Measurements from ENCODE around the gene RSPH4A. TPM values are rescaled to one million over a fixed set of nuclear protein-coding genes. Genes with fewer than 3 reads are reported as not detected.

RSPH4A gene
- total and polyA plus RNA-seq, 2 of the 8 experiments (the other 6 are each of a cell fraction or from before 2014, with no cell fraction given): 0.38 to 0.52 TPM

DNA sequence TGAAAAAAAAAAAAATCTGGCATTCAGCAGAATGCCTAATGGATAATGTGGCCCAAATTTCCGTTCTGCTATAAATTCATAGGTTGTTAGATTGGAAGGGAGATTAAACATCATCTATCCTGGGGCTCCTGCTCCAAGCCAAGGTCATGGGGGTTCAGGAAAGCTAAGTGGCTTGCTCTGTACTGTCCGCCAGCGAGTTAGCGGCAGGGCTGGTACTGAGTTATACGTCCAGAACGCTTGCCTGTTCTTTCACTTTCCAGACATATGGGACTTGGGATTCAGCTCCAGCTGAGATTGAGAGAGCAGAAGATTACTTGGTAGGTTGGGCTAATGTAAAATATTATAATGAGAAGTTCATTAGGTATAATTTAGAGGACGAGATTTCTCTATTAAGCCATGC is 44.1 kb upstream of the RSPH4A start:
- H4K20me1 ChIP-seq (replicated peaks in 1 of 2; ENCODE audit: control insufficient read depth in 1 of 2, insufficient read depth in 2 of 2, low read length in 2 of 2): peaks cover 0 to 4% of the 10 kb centered on the region in 2 experiments
- peak overlapping the region; percentile 73 to 97 (median 83) for H3K4me3 ChIP-seq (ENCODE audit: extremely low read depth in 1 of 4, insufficient read depth in 2 of 4, low read depth in 3 of 4, low read length in 4 of 4)
- no peak overlapping the region for H4K8ac ChIP-seq (ENCODE audit: extremely low read depth, insufficient read depth, low read length)
- H2AFZ ChIP-seq (ENCODE audit: low read length): no peak overlapping the region
- no peak overlapping the region for H2BK12ac ChIP-seq (ENCODE audit: low read depth, low read length)
- FAIRE-seq (no peak), DNase-seq (ENCODE audit: low read depth in 1 of 2, low spot score in 2 of 2) (no peak)
- H3K18ac ChIP-seq (ENCODE audit: extremely low read depth, low read length): no peak overlapping the region
- H3K9ac ChIP-seq (replicated peaks in 1 of 4; ENCODE audit: extremely low read depth in 1 of 4, low read depth in 3 of 4, low read length in 3 of 4): peak overlapping the region in 3 of 4 experiments; percentile 75 to 85 (median 84); a peak in 6 of 7 replicates
- ChIA-PET POLR2A (ENCODE audit: partially characterized antibody) (interaction anchor here (1.0 to 1.7 kb wide), 6 partner anchors 11 to 322 kb away, joined by 3 to 11 read pairs (median 3); partner anchors contain the start of genes DSE, RSPH4A and TSPYL1), CTCF (ENCODE audit: partially characterized antibody) (interaction anchor here (0.6 to 5.9 kb wide), 12 partner anchors 11 to 303 kb away, joined by 3 to 59 read pairs (median 4); partner anchors contain the start of gene RSPH4A)
- no peak for TF ChIP-seq NRF1 (IDR thresholded peaks at IDR 0.05; ENCODE audit: low read depth, low read length)
- peak; percentile 6 for TF ChIP-seq SAP30 (IDR thresholded peaks at IDR 0.05; ENCODE audit: insufficient read depth, insufficient replicate concordance, low read length)
- H3K23ac ChIP-seq (ENCODE audit: insufficient read length): no peak overlapping the region
- H3K36me3 ChIP-seq (ENCODE audit: control insufficient read depth in 2 of 4, insufficient read depth in 4 of 4, low read length in 3 of 4): peaks cover 0 to 2% (median 0%) of the 10 kb centered on the region in 4 experiments; a peak in 2 of 8 replicates
- H2AK5ac ChIP-seq (ENCODE audit: low read depth, low read length): no peak overlapping the region
- H3K56ac ChIP-seq (replicated peaks; ENCODE audit: insufficient read length, low read depth, low read length): no peak overlapping the region
- H2BK120ac ChIP-seq (replicated peaks; ENCODE audit: low read depth, low read length): no peak overlapping the region
- H4K5ac ChIP-seq (ENCODE audit: insufficient read length, low read depth, low read length): no peak overlapping the region
- no peak overlapping the region for H4K91ac ChIP-seq (replicated peaks; ENCODE audit: insufficient read length, low read length)
- H3K4me2 ChIP-seq (ENCODE audit: insufficient read depth in 1 of 2, low read depth in 2 of 2, low read length in 2 of 2): peak overlapping the region; percentile 74 to 88
- no peak overlapping the region for H2BK5ac ChIP-seq (ENCODE audit: low read depth, low read length)
- peaks cover 0 to 3% (median 1%) of the 10 kb centered on the region in 4 experiments; a peak in 3 of 7 replicates for H3K4me1 ChIP-seq (replicated peaks in 1 of 4; ENCODE audit: control insufficient read depth in 3 of 4, insufficient read depth in 4 of 4, low read length in 3 of 4)
- no peaks in the 10 kb centered on the region for H3K27me3 ChIP-seq (replicated peaks in 1 of 4; ENCODE audit: control insufficient read depth in 3 of 4, extremely low read depth in 1 of 4, insufficient read depth in 3 of 4, low read length in 3 of 4)
- no peak overlapping the region for H2BK20ac ChIP-seq (ENCODE audit: low read length)
- no peak overlapping the region for H3K27ac ChIP-seq (ENCODE audit: low read depth, low read length)
- WGBS, 2 experiments (ENCODE audit: extremely low coverage in 1 of 2, insufficient coverage in 1 of 2, insufficient read length in 1 of 2, insufficient replicate concordance in 2 of 2, low coverage in 1 of 2, low lambda C conversion rate in 2 of 2, missing lambda C conversion rate in 1 of 2): 15% methylated on average over 7 of the region's 7 CpGs; no CpG with 5 or more reads in 1 of the 2 experiments
- H3K79me1 ChIP-seq (ENCODE audit: low read depth, low read length): peaks cover 2% of the 10 kb centered on the region
- H3K9me3 ChIP-seq (ENCODE audit: insufficient read depth in 2 of 2, low read depth in 1 of 2, low read length in 1 of 2): no peaks in the 10 kb centered on the region
- H3K4ac ChIP-seq (replicated peaks; ENCODE audit: insufficient read length, low read depth, low read length): no peak overlapping the region
- no peak overlapping the region for H3K14ac ChIP-seq (ENCODE audit: insufficient read length)
- peaks cover 5 to 46% of the 10 kb centered on the region in 2 experiments; a peak in 3 of 4 replicates for H3K79me2 ChIP-seq (ENCODE audit: control insufficient read depth in 1 of 2, insufficient read depth in 2 of 2, low read length in 2 of 2)
- H3K23me2 ChIP-seq (ENCODE audit: low read depth, low read length): peaks cover 3% of the 10 kb centered on the region; the same call in 1 of the 2 replicates
- no peak overlapping the region for H2BK15ac ChIP-seq (ENCODE audit: low read length)

Data from H1 (cell line).